ENCODE results near the gene RSPH1. TPM values are rescaled to one million over a fixed set of nuclear protein-coding genes. Genes with fewer than 3 reads are reported as not detected.

Gene RSPH1
- total and polyA plus RNA-seq, 2 of the 8 experiments (the other 6 are each of a cell fraction or from before 2014, with no cell fraction given): 0.24 TPM; not detected in 1

DNA sequence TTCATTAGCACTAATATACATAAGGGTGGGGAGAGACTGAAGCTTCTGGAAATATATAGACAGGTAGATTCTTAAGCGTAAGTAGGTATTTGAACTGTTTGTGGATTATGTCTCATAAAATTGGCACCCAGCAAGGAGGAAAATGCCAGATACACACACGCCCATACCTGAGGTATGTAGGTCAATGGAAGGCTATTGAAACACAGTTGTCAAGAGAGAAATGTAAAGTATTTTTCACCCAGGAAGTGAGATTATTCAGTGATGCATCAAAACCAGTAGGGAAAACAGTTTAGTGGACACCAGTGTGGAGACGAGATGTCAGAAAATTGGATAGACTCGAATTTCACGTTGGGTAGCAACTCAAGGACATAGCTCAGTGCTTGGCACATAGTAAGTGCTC lies 4.7 kb upstream of the RSPH1 start:
- H3K79me1 ChIP-seq (ENCODE audit: low read depth, low read length): no peaks in the 10 kb centered on the region
- no peaks in the 10 kb centered on the region for H3K9me3 ChIP-seq (ENCODE audit: insufficient read depth in 2 of 2, low read depth in 1 of 2, low read length in 1 of 2)
- H3K14ac ChIP-seq (ENCODE audit: insufficient read length): no peak overlapping the region
- no peak overlapping the region for H3K56ac ChIP-seq (replicated peaks; ENCODE audit: insufficient read length, low read depth, low read length)
- H2BK120ac ChIP-seq (replicated peaks; ENCODE audit: low read depth, low read length): no peak overlapping the region
- no peak overlapping the region for H2BK15ac ChIP-seq (ENCODE audit: low read length)
- H2BK20ac ChIP-seq (ENCODE audit: low read length): no peak overlapping the region
- no peak for TF ChIP-seq POU5F1 (IDR thresholded peaks at IDR 0.05; ENCODE audit: low read depth, low read length)
- TF ChIP-seq, protein P1, sequence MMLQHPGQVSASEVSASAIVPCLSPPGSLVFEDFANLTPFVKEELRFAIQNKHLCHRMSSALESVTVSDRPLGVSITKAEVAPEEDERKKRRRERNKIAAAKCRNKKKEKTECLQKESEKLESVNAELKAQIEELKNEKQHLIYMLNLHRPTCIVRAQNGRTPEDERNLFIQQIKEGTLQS (IDR thresholded peaks at IDR 0.05; ENCODE audit: insufficient read depth, low read depth, low read length): no peak
- no peak for TF ChIP-seq RNF2 (IDR thresholded peaks at IDR 0.05; ENCODE audit: borderline replicate concordance, low read depth, low read length, missing control alignments, poor library complexity, severe bottlenecking)
- TF ChIP-seq CBX5 (IDR thresholded peaks at IDR 0.05; ENCODE audit: low read depth, low read length): no peak
- no peak for TF ChIP-seq GABPA (IDR thresholded peaks at IDR 0.05; ENCODE audit: borderline replicate concordance, insufficient read depth, low read length)
- no peak for TF ChIP-seq POLR2A (IDR thresholded peaks at IDR 0.05; ENCODE audit: control extremely low read depth in 1 of 2, low read depth in 2 of 2, low read length in 2 of 2)
- no peak for TF ChIP-seq JUND (IDR thresholded peaks at IDR 0.05; ENCODE audit: low read length)
- no peak for TF ChIP-seq EGR1 (IDR thresholded peaks at IDR 0.05; ENCODE audit: borderline replicate concordance, low read depth, low read length)
- no peak for TF ChIP-seq TCF12 (IDR thresholded peaks at IDR 0.05; ENCODE audit: low read depth, low read length)
- TF ChIP-seq SAP30 (IDR thresholded peaks at IDR 0.05; ENCODE audit: insufficient read depth, insufficient replicate concordance, low read length): no peak
- DNase-seq (ENCODE audit: low read depth in 1 of 2, low spot score in 2 of 2) (no peak), FAIRE-seq (no peak)
- H2BK12ac ChIP-seq (ENCODE audit: low read depth, low read length): no peak overlapping the region
- no peak overlapping the region for H4K8ac ChIP-seq (ENCODE audit: extremely low read depth, insufficient read depth, low read length)
- 92% methylated on average over 5 of the region's 5 CpGs; no CpG with 5 or more reads in 1 of the 2 experiments for WGBS, 2 experiments (ENCODE audit: extremely low coverage in 1 of 2, insufficient coverage in 1 of 2, insufficient read length in 1 of 2, insufficient replicate concordance in 2 of 2, low coverage in 1 of 2, low lambda C conversion rate in 2 of 2, missing lambda C conversion rate in 1 of 2)
- no peak overlapping the region for H4K5ac ChIP-seq (ENCODE audit: insufficient read length, low read depth, low read length)
- H3K4me3 ChIP-seq (ENCODE audit: extremely low read depth in 1 of 4, insufficient read depth in 2 of 4, low read depth in 3 of 4, low read length in 4 of 4): no peak overlapping the region
- no peak overlapping the region for H4K91ac ChIP-seq (replicated peaks; ENCODE audit: insufficient read length, low read length)
- no peak overlapping the region for H2BK5ac ChIP-seq (ENCODE audit: low read depth, low read length)
- H3K79me2 ChIP-seq (ENCODE audit: control insufficient read depth in 1 of 2, insufficient read depth in 2 of 2, low read length in 2 of 2): no peaks in the 10 kb centered on the region
- H3K27me3 ChIP-seq (replicated peaks in 1 of 4; ENCODE audit: control insufficient read depth in 3 of 4, extremely low read depth in 1 of 4, insufficient read depth in 3 of 4, low read length in 3 of 4): no peaks in the 10 kb centered on the region
- POLR2A ChIA-PET (ENCODE audit: partially characterized antibody): interaction anchor here (1.2 kb wide), 1 partner anchor 15 kb away, joined by 5 read pairs; no protein-coding TSS in a partner anchor
- no peak overlapping the region for H3K27ac ChIP-seq (ENCODE audit: low read depth, low read length)
- H2AK5ac ChIP-seq (ENCODE audit: low read depth, low read length): no peak overlapping the region
- CTCF ChIA-PET (ENCODE audit: partially characterized antibody): interaction anchor here (1.1 kb wide), 1 partner anchor 33 kb away, joined by 4 read pairs; no protein-coding TSS in a partner anchor
- peaks cover 0 to 4% (median 4%) of the 10 kb centered on the region in 4 experiments; a peak in 5 of 7 replicates for H3K4me1 ChIP-seq (replicated peaks in 1 of 4; ENCODE audit: control insufficient read depth in 3 of 4, insufficient read depth in 4 of 4, low read length in 3 of 4)
- no peak overlapping the region for H3K4me2 ChIP-seq (ENCODE audit: insufficient read depth in 1 of 2, low read depth in 2 of 2, low read length in 2 of 2)
- no peaks in the 10 kb centered on the region for H4K20me1 ChIP-seq (replicated peaks in 1 of 2; ENCODE audit: control insufficient read depth in 1 of 2, insufficient read depth in 2 of 2, low read length in 2 of 2)
- no peak overlapping the region for H3K4ac ChIP-seq (replicated peaks; ENCODE audit: insufficient read length, low read depth, low read length)
- H3K23me2 ChIP-seq (ENCODE audit: low read depth, low read length): peaks cover 10% of the 10 kb centered on the region
- no peak overlapping the region for H3K9ac ChIP-seq (replicated peaks in 1 of 4; ENCODE audit: extremely low read depth in 1 of 4, low read depth in 3 of 4, low read length in 3 of 4)
- H3K18ac ChIP-seq (ENCODE audit: extremely low read depth, low read length): no peak overlapping the region
- no peak overlapping the region for H3K23ac ChIP-seq (ENCODE audit: insufficient read length)
- H3K36me3 ChIP-seq (ENCODE audit: control insufficient read depth in 2 of 4, insufficient read depth in 4 of 4, low read length in 3 of 4): no peaks in the 10 kb centered on the region
- H2AFZ ChIP-seq (ENCODE audit: low read length): no peak overlapping the region

Measured in H1 (cell line).